ENCODE measurements around the gene SETX.

SETX gene

DNA sequence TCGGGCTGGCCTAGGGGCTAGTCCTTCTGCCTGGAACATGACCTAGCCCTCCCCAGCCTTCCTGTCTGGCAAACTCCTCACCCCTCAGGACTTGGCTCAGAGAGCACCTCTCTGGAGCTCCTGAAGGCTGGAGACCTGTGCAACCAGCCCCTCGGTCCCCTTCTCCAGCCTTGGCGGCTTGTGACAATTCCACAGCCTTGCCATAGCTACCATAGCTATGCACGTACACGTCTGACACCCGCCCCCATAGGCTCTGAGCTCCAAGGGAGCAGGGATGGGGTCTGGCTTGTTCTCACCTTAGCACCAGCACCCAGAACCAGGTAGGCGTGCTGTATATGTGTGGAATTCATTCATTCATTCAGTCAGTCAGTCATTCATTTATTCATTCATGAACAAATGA, 143.2 kb downstream of the SETX start:
- no peak for DNase-seq
